Nephron progenitor cell (in vitro differentiated cells): Measurements from ENCODE around the gene VCL.

Experiments used
- DNase-seq: peaks from one replicate; pipeline ENCODE4 v3.0.0; 2021
- H3K27ac Mint-ChIP-seq: 2 replicates; pipeline ENCODE4 v1.8.0; 2021; ENCODE audit warnings: mild to moderate bottlenecking, moderate library complexity, mixed read lengths
- H3K27me3 Mint-ChIP-seq: 2 replicates; pipeline ENCODE4 v1.8.0; 2021; ENCODE audit warnings: mild to moderate bottlenecking, low read depth, mixed read lengths; ENCODE audit not compliant: poor library complexity
- H3K36me3 Mint-ChIP-seq: 2 replicates; pipeline ENCODE4 v1.8.0; 2021; ENCODE audit warnings: low read depth, mixed read lengths
- H3K4me1 Mint-ChIP-seq: 2 replicates; pipeline ENCODE4 v1.8.0; 2021; ENCODE audit warnings: mixed read lengths
- H3K4me3 Mint-ChIP-seq: 2 replicates; pipeline ENCODE4 v1.8.0; 2021; ENCODE audit warnings: mild to moderate bottlenecking, moderate library complexity, mixed read lengths
- H3K9me3 Mint-ChIP-seq: 2 replicates; pipeline ENCODE4 v1.8.0; 2021; ENCODE audit warnings: mild to moderate bottlenecking, moderate library complexity, mixed read lengths
- CTCF ChIP-seq: fragments of 200-600 bp; sonication (generic); IDR thresholded peaks from 2 replicates; pipeline ENCODE4 v1.5.0; 2021; ENCODE audit warnings: antibody characterized with exemption

The VCL gene

GRCh38 chr10:74117738-74118137, 119.8 kb downstream of the VCL start:
- Mint-ChIP-seq H3K27ac (peak overlapping the region; percentile 78), H3K4me3 (no peak overlapping the region), H3K36me3 (peaks cover 79% of the 10 kb centered on the region), H3K9me3 (no peaks in the 10 kb centered on the region), H3K4me1 (peaks cover 14% of the 10 kb centered on the region), H3K27me3 (no peaks in the 10 kb centered on the region)
- no peak for TF ChIP-seq CTCF
- no peak for DNase-seq

- Mint-ChIP-seq H3K36me3 (peaks cover 81% of the 10 kb centered on the region), H3K9me3 (no peaks in the 10 kb centered on the region), H3K27ac (peak overlapping the region; percentile 79), H3K4me1 (peaks cover 14% of the 10 kb centered on the region), H3K4me3 (no peak overlapping the region), H3K27me3 (no peaks in the 10 kb centered on the region)
- TF ChIP-seq CTCF: no peak
- DNase-seq: no peak
Measured at GRCh38 chr10:74118804-74119203, 120.9 kb downstream of the VCL start.

GRCh38 chr10:74120911-74121310, 123.0 kb downstream of the VCL start:
- no peak for DNase-seq
- no peaks in the 10 kb centered on the region for H3K9me3 Mint-ChIP-seq
- no peak for TF ChIP-seq CTCF
- no peak overlapping the region for H3K4me3 Mint-ChIP-seq
- peaks cover 14% of the 10 kb centered on the region for H3K4me1 Mint-ChIP-seq
- H3K27me3 Mint-ChIP-seq: no peaks in the 10 kb centered on the region
- peak overlapping the region; percentile 24 for H3K27ac Mint-ChIP-seq
- peaks cover 70% of the 10 kb centered on the region for H3K36me3 Mint-ChIP-seq

- no peak for DNase-seq
- no peaks in the 10 kb centered on the region for H3K27me3 Mint-ChIP-seq
- TF ChIP-seq CTCF: no peak
- peaks cover 69% of the 10 kb centered on the region for H3K36me3 Mint-ChIP-seq
- no peak overlapping the region for H3K4me3 Mint-ChIP-seq
- H3K27ac Mint-ChIP-seq: peak overlapping the region; percentile 82
- H3K9me3 Mint-ChIP-seq: no peaks in the 10 kb centered on the region
- H3K4me1 Mint-ChIP-seq: peaks cover 14% of the 10 kb centered on the region
Measured at GRCh38 chr10:74121368-74121767, 123.5 kb downstream of the VCL start.

GRCh38 chr10:74122060-74122459, 124.1 kb downstream of the VCL start:
- no peak for TF ChIP-seq CTCF
- no peak for DNase-seq
- H3K4me1 Mint-ChIP-seq: peaks cover 14% of the 10 kb centered on the region
- peaks cover 64% of the 10 kb centered on the region for H3K36me3 Mint-ChIP-seq
- H3K4me3 Mint-ChIP-seq: no peak overlapping the region
- H3K27me3 Mint-ChIP-seq: no peaks in the 10 kb centered on the region
- no peaks in the 10 kb centered on the region for H3K9me3 Mint-ChIP-seq
- H3K27ac Mint-ChIP-seq: peak overlapping the region; percentile 82

- no peaks in the 10 kb centered on the region for H3K9me3 Mint-ChIP-seq
- H3K27ac Mint-ChIP-seq: peak overlapping the region; percentile 87
- TF ChIP-seq CTCF: no peak
- H3K4me1 Mint-ChIP-seq: peaks cover 14% of the 10 kb centered on the region
- H3K27me3 Mint-ChIP-seq: no peaks in the 10 kb centered on the region
- DNase-seq: no peak
- H3K36me3 Mint-ChIP-seq: peaks cover 67% of the 10 kb centered on the region
- no peak overlapping the region for H3K4me3 Mint-ChIP-seq
Measured at GRCh38 chr10:74123081-74123480, 125.2 kb downstream of the VCL start.
